ENCODE measurements around the gene SLC17A7. TPM values are rescaled to one million over a fixed set of nuclear protein-coding genes. Genes with fewer than 3 reads are reported as not detected.

SLC17A7 gene
- total and polyA plus RNA-seq, 9 of the 15 experiments (the other 6 are each of a cell fraction or from before 2014, with no cell fraction given), result 1.1 to 15.7 (median 2.4) TPM

DNA sequence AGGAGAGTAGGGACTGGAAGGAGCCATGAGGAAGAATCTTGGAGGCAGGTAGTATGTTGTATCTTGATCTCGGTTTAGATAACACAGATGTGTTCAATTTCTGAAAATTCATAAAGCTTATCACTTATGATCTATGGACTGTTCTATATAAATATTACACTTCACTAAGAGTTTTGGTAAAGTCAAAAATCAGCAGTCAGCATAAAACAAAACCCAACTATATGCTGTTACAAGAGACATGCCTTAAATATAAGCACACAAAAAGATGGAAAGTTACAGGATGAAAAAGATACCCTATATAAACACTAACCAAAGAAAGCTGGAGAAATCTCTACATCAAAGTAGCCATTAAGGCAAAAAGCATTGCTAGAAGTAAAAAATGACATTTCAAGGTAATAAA, 57.7 kb downstream of the SLC17A7 start:
- peak; percentile 19 for FAIRE-seq
- Histone ChIP-seq H4K20me1 (replicated peaks; ENCODE audit: control insufficient read depth, insufficient read depth, low read length) (no peaks in the 10 kb centered on the region), H3K27ac (ENCODE audit: extremely low read depth, low read depth, low read length) (no peak overlapping the region), H3K4me1 (replicated peaks in 1 of 2; ENCODE audit: control insufficient read depth in 2 of 2, insufficient read depth in 2 of 2, low read length in 2 of 2) (peaks cover 0 to 11% of the 10 kb centered on the region in 2 experiments; a peak in 2 of 5 replicates), H3K9ac (ENCODE audit: insufficient read depth in 1 of 2, low read depth in 2 of 2, low read length in 2 of 2) (no peak overlapping the region), H3K36me3 (ENCODE audit: control insufficient read depth, insufficient read depth, low read length) (no peaks in the 10 kb centered on the region), H2AFZ (ENCODE audit: low read depth, low read length) (no peak overlapping the region), H3K9me1 (ENCODE audit: control insufficient read depth, insufficient read depth, low read length) (no peaks in the 10 kb centered on the region), H3K27me3 (ENCODE audit: control insufficient read depth in 2 of 2, insufficient read depth in 2 of 2, low read length in 2 of 2) (no peaks in the 10 kb centered on the region), H3K9me3 (replicated peaks; ENCODE audit: control insufficient read depth, insufficient read depth, low read depth, low read length) (peaks cover 7% of the 10 kb centered on the region), H3K4me2 (ENCODE audit: insufficient read depth, low read length) (no peak overlapping the region), H3K79me2 (ENCODE audit: control insufficient read depth, insufficient read depth, low read length) (no peaks in the 10 kb centered on the region), H3K4me3 (no peak overlapping the region)
- TF ChIP-seq FOXJ3 (CRISPR knock-in tag; IDR thresholded peaks at IDR 0.05) (no peak), NUFIP1 (IDR thresholded peaks at IDR 0.05; ENCODE audit: partially characterized antibody) (no peak), MAFG (tag; conservative IDR thresholded peaks at IDR 0.05) (peak; percentile 68), MCM3 (IDR thresholded peaks at IDR 0.05) (no peak), CBFA2T2 (conservative IDR thresholded peaks at IDR 0.05) (no peak), MAFF (IDR thresholded peaks at IDR 0.05; ENCODE audit: low read length) (peak; percentile 76), NR1H2 (CRISPR knock-in tag; IDR thresholded peaks at IDR 0.05) (no peak), ZNF316 (IDR thresholded peaks at IDR 0.05) (peak; percentile 90), C11orf30 (IDR thresholded peaks at IDR 0.05; ENCODE audit: low read depth) (peak; percentile 80), RBFOX2 (IDR thresholded peaks at IDR 0.05; ENCODE audit: low read depth, low read length) (no peak), MAFK (IDR thresholded peaks at IDR 0.05; ENCODE audit: low read length) (peak; percentile 57)
- no peak for DNase-seq (ENCODE audit: extremely low read depth in 1 of 4, low spot score in 3 of 4)
- ChIA-PET POLR2A (interaction anchor here (1.1 kb wide), 1 partner anchor 10 kb away, joined by 3 read pairs; no protein-coding TSS in a partner anchor), CTCF (ENCODE audit: low intra/inter-chr PET ratio) (no interaction called here)
- in situ Hi-C loops (cut with MboI), result no loop called here
- no peak for ATAC-seq
- intact Hi-C loops (cut with micrococcal nuclease), result no loop called here
- BruUV-seq (replicated peaks), result no TSS peak
- 27% methylated on average over 1 of the region's 1 CpG for WGBS (ENCODE audit: insufficient coverage, low coverage, missing lambda C conversion rate)
